DND-41 (cell line): ENCODE data around the gene TNFRSF8.

Source experiments
- CTCF ChIP-seq: IDR thresholded peaks from 2 replicates; pipeline ENCODE4 v1.5.1; 2012; ENCODE audit warnings: borderline replicate concordance, low read length, moderate library complexity, mild to moderate bottlenecking; ENCODE audit not compliant: poor library complexity, severe bottlenecking; ENCODE audit errors: extremely low read depth
- EZH2 ChIP-seq: IDR thresholded peaks from 3 replicates; pipeline ENCODE4 v1.6.1; 2012; ENCODE audit warnings: borderline replicate concordance, low read depth, mild to moderate bottlenecking, moderate library complexity, low read length, inconsistent platforms; ENCODE audit not compliant: severe bottlenecking

GRCh38 chr1:12095452-12096263 is 32.6 kb downstream of the TNFRSF8 start:
- no peak for TF ChIP-seq CTCF
- no peak for TF ChIP-seq EZH2
